RWPE1 (cell line): Measurements from ENCODE around the gene KCND3.
A peak's percentile ranks its signal among the peaks of the same experiment; 100 is the strongest.

Experiments used
- CTCF ChIA-PET: fragments of 350-600 bp; sonication (Branson Sonifier 250); formaldehyde crosslinking; extraction: SDS; loops from one replicate; lab custom pipeline; 2021; lab: Yijun Ruan, JAX
- POLR2A ChIA-PET: fragments of 400-600 bp; formaldehyde crosslinking; extraction: SDS; loops from one replicate; lab custom pipeline; 2020; ENCODE audit warnings: antibody characterized with exemption; ENCODE audit not compliant: low non-redundant PET; lab: Yijun Ruan, JAX
- DNase-seq: peaks from one replicate; pipeline ENCODE4 v3.0.0; 2012; ENCODE audit warnings: low spot score
- H3K27ac ChIP-seq: fragments of 450-650 bp; 2 replicates; pipeline ENCODE4 v1.5.1; 2017
- CTCF ChIP-seq: fragments of 450-650 bp; conservative IDR thresholded peaks from 2 replicates; pipeline ENCODE4 v1.5.1; 2017; ENCODE audit warnings: low read depth, mild to moderate bottlenecking

The KCND3 gene

GRCh38 chr1:111924786-111925185 lies 64.7 kb downstream of the KCND3 start:
- no peak for TF ChIP-seq CTCF
- ChIA-PET CTCF (interaction anchor here (0.6 kb wide), 1 partner anchor 13 kb away, joined by 3 read pairs; no protein-coding TSS in a partner anchor), POLR2A (no interaction called here)

GRCh38 chr1:111923766-111924165 lies 65.7 kb downstream of the KCND3 start:
- TF ChIP-seq CTCF, result no peak
- ChIA-PET CTCF (no interaction called here), POLR2A (no interaction called here)
- H3K27ac ChIP-seq, result no peak overlapping the region
- DNase-seq, result no peak

More at GRCh38 chr1:111924786-111925185, 64.7 kb downstream of the KCND3 start:
- no peak for DNase-seq
- no peak overlapping the region for H3K27ac ChIP-seq

- H3K27ac ChIP-seq, result no peak overlapping the region
- no peak for DNase-seq
- no peak for TF ChIP-seq CTCF
- CTCF ChIA-PET, result no interaction called here
- POLR2A ChIA-PET, result no interaction called here
Measured at GRCh38 chr1:111921948-111922347, 67.5 kb downstream of the KCND3 start.

- no peak for TF ChIP-seq CTCF
- peak; percentile 24 for DNase-seq
- H3K27ac ChIP-seq, result no peak overlapping the region
- ChIA-PET POLR2A (no interaction called here), CTCF (no interaction called here)
Measured at GRCh38 chr1:111920221-111921024, 69.0 kb downstream of the KCND3 start.

- DNase-seq, result no peak
- H3K27ac ChIP-seq, result no peak overlapping the region
- POLR2A ChIA-PET, result no interaction called here
- CTCF ChIA-PET, result no interaction called here
- no peak for TF ChIP-seq CTCF
Measured at GRCh38 chr1:111911776-111912515, 77.5 kb downstream of the KCND3 start.

- no peak for TF ChIP-seq CTCF
- ChIA-PET POLR2A (no interaction called here), CTCF (no interaction called here)
- no peak overlapping the region for H3K27ac ChIP-seq
- DNase-seq, result no peak
Measured at GRCh38 chr1:111911061-111911460, 78.4 kb downstream of the KCND3 start.
